NCI-H446 treated with DMSO at 0.1 percent for 48 hours (cell line): Measurements from ENCODE around the gene PLRG1.
A peak's percentile ranks its signal among the peaks of the same experiment; 100 is the strongest.
"Not testable (repeated sequence)": the region's sequence is repeated elsewhere in the genome, so short reads cannot be mapped to it uniquely, and the experiment has no call there.

ENCODE experiments used
- DNase-seq: peaks from one replicate; lab custom pipeline; 2025; lab: John Stamatoyannopoulos, UW

PLRG1 gene

DNA sequence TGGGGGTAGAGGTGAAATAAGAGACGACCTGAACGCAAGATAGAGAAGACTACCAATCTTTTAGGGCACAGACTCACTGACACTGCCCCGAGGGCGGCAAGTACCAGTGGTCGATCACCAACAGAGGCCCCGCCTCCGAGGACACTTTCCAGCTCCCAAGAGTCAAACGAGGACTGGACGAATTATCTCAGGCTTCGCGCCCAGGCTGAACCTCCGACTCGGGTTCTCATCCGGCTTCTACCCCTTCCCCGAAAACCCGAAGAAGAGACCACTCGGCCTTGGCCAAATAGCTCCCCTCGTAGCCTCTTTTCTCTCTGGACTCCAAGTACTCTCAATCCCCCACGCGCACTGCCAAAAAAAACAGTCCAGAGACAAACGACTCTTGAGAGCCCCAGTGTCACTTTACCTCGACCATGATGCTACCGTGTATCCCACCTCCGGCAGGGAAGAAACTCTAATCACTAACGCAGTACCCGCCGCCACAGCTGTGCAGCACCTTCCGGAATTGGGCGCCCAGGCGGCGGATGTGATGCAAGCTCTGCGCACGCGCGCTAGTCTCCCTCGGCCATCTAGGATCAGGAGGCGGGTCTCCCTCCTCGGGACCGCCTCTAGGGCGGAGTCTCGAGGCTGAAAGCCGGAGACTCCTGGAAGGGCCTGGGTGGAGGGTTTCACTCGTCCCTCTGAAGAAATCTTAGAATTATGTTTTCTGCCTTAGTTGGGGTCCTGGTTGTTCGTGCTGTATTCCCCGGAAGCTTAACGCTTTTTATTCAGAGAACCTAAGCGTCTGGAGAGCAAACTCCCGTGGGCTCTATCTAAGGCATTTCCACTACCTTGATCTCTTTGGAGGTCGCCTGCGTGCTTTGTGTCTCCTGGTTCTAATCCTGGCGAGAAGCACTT is at the start of gene PLRG1:
TSS of gene PLRG1 (minus strand) at position 507 of the 897 bp plus-strand sequence. CDS start at position 415, 92 bp downstream.
- DNase-seq, result peak; percentile 84

DNA sequence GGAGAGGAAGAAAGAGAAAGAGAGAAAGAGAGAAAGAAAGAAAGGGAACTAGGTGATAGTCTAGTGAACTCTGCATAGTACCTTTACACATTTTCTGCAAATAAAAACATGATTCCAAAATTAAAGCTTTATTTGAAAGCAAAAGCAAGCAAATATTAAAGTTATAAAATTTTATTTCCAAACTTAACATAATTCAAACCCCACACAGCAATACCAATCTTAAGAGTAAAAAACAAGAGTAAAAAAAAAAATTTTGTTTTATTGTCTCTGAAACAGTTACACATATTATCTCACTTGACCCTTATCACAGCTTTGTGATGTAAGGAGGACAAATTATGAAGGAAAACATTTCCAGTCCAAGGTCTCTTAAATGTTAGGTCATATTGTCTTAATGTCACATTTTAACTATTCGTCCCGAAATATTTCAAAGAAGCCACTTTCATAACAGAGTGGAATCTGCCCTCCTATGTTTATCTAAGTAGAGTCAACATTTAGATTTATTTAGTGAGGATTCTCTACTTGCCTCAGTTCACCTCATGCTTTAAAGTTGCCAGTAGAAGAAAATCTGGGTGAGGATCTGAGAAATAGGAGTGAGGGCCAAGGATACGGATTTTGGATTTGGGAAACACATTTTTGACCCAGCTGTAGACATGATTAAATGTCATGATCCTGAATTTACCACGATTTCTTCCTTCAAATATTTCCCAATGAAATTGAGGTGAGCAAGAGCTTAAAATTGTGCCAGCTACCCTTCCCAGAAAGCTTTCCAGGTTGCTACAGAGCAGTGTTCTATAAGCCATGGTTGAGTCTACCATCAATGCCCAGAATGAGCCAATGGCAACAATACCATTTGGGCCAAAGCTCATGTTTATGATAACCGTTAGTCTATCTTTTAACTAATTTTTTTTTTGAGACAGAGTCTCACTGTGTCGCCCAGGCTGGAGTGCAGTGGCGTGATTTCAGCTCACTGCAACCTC is 47.9 kb upstream of the PLRG1 start:
- DNase-seq, result no peak

DNA sequence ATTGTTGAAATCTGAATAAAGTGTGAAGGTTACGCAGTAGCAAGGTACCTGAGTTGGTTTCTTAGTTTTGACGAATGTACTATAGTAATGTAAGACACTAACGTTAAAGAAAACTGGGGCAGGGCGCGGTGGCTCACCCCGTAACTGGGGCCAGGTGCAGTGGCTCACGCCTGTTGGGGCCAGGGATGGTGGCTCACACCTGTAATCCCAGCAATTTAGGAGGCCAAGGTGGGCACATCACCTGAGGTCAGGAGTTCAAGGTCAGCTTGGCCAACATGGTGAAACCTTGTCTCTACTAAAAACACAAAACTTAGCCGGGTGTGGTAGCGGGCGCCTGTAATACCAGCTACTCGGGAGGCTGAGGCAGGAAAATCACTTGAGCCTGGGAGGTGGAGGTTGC is 47.1 kb upstream of the PLRG1 start:
- DNase-seq, result not testable (repeated sequence)

DNA sequence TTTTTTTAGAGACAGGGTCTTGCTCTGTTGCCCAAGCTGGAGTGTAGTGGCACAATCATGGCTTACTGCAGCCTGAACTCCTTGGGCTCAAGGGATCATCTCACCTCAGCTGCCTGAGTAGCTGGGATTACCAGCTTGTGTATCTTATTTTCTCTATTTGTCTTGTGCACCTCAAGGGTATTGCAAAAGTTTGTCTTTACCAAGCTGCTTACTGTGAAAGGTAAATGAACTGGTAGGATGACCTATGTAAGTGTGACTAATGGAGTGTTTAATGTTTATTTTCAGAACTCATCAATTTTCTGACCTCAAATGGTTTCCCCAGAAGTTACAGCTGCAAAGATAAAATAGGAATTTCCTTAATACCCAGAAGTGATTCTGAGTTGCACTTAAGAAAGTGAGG is 45.6 kb upstream of the PLRG1 start:
- no peak for DNase-seq

DNA sequence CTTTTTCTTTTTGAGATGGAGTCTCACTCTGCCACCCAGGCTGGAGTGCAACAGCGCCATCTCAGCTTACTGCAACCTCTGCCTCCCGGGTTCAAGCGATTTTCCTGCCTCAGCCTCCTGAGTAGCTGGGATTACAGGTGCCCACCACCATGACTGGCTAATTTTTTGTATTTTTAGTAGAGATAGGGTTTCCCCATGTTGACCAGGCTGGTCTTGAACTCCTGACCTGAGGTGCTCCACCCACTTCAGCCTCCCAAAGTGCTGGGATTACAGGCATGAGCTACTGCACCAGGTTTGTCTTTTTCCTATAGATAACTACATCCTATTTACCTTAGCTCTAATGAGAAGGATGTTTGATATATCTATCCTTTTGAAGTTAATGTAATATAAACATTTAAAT is 44.1 kb upstream of the PLRG1 start:
- DNase-seq, result not testable (repeated sequence)

DNA sequence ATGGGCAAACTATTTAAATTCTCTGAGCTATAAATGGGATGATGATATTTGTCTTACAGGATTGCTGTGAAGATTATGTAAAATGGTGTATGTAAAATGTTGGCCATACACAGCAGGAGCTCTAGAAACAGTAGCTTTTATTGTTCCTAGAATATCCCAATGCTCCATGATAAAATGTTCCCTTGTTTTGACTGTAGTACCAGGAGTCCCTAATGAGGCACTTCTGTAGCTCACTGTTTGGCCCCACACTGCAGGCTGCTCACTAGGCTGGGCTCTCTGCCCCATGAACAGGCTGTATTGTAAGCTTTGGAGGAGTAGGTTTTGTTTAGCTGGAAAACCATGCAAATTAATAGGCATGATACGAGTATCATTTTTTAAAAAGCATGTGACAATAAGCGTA is 43.7 kb upstream of the PLRG1 start:
- DNase-seq, result no peak

DNA sequence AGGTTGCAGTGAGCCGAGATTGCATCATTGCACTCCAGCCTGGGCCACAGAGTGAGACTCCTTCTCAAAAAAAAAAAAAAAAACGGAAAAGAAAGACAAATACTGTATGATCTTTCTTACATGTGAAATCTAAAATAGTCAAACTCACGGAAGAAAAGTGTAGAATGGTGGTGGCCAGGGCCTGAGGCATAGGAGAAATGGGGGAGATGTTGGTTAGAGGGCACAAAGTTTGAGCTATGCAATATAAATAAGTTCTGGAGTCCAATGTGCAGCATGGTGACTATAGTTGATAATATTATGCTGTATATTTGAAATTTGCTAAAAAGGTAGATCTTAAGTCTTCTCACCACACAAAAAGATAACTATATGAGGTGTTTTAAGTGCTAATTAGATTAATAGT is 41.7 kb upstream of the PLRG1 start:
- DNase-seq, result no peak

DNA sequence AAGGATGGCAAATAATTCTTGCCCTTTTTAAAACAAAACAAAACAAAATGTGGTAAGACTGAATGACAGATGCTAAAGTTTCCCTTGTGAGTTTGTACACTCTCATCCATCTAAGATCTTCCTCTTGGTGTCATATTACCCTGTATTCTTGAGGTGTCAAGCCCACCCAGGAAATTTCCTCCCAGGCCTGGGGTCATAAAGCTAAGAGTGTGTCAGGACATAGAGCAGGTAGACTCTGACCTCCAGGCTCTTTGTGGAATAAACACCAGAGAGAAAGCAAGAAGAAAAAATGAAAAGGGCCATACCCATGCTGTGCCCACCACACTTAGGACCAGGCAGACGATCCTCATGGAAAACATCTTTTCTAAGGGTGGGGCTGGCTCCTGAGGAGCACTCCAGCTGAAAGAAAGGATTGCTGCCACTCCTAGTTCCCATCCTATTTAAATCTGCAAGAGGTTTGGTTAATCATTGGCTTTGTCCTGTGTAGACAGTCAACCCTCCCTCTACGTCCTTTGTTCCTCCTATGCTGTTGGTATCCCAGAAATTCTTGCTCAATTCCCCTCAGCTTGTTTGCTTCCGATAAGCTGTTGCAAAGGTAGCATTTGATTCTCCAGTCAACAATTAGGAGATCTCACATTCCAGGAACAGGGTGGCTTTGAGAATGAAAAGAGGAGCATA is 40.3 kb upstream of the PLRG1 start, which contains the start of gene FGA:
TSS of gene FGA (minus strand) at position 414 of the 678 bp plus-strand sequence. CDS start at position 359, 55 bp downstream.
- DNase-seq, result no peak

DNA sequence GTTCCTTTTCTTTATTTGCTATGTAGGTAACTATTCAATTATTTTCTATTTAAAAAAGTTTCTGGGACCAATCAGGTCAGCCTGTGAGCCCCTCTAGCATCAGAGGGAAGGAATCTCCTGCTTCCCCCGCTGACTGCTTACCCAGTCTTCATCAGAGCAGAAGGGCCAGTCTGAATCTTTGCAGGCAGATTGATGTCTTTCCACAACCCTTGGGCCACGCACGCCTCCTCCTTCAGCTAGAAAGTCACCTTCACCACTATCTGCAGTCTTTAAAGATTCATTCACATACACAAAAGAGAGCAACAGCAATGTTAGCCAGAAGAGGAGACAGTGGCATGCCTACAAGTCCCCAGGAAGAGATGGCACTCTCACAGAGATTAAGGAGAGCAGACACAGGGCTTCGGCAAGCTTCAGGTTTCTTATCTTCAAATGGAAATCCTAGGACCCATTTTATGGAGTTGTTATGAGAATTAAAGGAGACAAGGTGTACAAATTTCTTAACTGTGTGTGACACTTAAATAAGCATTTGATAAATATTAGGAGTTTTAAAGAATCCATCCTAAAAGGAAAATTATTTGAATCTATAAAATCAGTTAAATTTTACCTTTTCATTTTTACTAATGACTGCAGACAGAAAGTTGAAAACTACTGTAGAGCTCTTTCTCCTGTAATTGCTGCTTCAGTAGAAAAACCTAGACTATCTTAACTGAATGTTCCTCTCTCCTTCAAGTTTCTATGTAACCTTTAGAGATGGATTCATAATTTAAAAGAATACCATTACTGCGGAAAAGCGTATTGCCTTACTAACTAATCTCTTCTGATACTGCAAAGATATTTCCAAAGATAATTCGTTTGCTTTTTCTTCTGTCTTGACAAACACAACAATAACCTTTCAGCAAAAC is 39.3 kb upstream of the PLRG1 start:
- DNase-seq, result no peak

DNA sequence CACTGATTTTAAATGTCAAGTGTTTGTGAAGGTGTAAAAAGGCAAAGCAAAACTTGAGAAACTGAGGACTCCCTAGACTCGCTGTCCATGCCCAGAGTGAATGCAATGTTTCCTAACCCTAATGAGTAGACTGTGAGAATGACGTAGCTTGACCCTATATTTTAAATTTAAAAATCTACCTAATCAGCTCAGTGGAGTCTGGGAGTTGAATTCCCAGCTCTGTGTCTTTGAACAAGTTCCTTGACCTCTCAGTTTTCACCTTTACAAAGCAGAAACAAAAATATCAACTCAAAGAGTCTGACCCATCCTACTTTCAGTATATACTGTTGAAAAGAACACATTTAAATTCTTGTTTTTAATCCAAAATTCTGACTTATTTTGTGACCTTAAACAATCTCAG is 38.0 kb upstream of the PLRG1 start:
- DNase-seq, result no peak

DNA sequence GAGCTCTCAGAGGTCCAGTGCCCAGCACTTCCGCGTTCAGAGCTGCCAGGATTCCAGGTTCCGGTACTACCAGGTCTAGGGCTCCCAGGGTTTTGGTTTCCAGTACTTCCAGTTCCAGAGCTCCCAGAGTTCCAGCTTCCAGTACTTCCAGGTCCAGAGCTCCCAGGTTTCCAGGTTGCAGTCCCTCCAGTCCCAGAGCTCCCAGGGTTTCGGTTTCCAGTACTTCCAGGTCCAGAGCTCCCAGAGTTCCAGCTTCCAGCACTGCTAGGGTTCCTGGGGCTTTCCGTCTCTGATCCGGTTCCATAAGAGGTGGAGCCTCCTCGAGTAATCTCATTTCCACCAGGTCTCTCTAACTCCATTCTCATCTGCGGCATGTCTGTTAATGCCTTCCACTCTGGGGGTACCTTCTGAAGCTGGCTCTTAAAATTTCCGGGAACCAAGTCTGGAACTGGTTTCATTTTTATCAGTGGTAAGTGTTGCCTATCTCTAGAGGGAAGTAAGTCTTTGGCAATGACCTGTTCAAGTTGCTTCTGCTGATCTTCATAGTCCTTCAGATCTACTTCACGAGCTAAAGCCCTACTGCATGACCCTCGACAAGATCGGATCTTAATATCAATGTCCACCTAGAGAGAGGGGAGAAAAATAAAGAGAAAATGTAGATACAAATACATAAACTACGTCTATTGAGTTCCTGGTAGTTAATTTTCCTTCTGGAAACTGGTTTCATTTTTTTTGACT is 36.3 kb upstream of the PLRG1 start:
- no peak for DNase-seq

DNA sequence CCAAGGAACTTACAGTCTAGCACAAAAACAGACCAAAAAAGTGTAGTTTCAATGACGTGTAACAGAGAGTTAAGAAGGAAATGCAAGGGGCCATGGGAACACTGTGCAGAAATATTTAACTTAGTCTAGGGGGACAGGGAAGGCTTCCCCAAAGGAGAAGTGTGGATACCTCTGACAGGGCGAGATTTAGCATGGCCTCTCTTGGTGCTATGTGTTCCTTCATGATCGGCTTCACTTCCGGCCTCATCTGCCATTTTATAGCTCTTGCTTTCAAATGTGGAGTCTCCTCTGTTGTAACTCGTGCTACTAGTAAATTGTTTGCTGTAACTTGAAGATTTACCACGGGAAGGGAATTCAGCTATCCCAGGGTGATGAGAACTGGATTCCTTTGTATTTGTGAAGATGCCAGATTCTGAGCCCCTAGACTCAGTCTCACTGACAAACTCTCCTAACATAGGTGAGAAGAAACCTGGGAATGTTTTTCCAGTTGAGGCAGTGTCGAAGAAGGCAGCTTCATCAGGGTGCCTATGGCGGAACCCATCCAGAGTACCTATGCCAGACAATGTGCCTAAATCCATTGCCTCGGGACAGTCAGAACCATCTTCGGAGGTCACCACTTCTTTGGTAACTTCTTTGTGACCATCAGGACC is 35.3 kb upstream of the PLRG1 start:
- no peak for DNase-seq

DNA sequence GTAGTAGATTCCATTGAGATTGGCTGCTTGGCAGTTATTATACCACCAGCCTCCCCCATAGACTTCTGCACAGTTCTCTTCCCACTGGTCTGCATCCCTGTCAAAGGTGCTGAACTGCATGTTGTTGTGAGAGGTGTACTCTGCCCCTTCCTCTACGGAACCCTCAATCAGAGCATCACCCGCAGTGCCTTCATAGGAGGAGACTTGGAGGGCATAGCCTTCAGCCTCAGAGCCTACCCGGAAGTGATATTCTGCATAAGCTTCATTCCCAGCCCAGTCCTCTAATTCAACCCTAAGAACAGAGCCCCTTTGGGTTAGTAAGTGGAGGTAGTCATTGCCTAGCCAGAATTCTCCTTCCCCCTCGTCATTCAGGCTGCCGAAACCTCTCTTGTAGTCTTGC is 34.1 kb upstream of the PLRG1 start:
- no peak for DNase-seq

DNA sequence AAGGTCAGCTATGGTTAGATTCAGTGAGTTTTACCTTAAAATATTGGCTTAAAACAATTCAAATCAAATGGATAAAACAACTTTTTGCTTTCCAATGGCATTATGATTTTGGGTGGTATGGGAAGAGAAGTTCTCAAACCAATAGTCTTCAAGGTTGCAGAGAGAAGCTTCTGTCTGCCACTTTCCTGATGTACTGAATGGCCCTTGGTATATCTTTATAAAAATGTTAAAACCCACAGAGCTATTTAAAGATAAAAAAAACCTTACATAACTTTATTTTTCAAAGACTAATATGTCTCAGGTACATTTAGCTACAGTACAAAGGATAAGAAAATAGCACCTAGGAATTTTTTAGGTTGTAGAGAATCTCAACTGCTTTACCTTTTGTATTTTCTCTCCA is 33.5 kb upstream of the PLRG1 start:
- no peak for DNase-seq

DNA sequence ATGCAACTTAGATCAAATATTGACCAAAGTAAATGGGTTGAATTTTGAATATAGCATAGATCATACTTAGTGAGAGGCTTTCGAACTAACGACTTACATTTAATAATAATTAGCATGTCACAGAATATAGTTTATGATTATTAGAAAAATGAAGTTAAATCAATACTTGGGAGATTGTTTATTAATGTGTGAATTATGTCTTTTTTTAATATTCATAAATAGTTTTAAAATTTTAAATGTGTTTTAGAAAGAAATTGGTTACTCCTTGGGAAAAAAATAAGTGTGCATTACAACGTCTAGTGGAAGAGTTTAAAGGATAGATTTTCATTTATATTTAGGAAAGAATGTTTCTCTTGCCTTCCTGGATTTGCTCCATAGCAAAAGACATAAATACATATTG is 33.0 kb upstream of the PLRG1 start:
- no peak for DNase-seq

DNA sequence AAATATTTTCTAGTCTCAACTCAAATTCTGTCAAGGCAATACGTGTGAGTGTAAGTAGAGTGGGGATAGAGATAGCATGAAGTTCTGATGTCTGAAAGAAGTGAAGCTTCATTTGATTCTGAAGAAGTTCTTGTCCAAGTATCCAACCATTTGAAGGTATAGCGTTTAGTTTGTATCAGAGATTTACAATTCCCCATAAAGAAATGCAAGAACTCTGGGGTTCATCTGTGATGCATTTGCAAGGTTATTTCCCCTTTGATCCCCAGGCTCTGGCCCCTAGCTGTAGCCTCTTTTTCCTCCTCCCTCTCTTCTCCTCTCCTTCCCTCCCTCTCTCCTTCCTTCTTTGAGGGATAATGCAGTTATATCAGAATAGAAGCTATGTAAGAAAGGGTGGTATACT is 32.5 kb upstream of the PLRG1 start:
- no peak for DNase-seq

DNA sequence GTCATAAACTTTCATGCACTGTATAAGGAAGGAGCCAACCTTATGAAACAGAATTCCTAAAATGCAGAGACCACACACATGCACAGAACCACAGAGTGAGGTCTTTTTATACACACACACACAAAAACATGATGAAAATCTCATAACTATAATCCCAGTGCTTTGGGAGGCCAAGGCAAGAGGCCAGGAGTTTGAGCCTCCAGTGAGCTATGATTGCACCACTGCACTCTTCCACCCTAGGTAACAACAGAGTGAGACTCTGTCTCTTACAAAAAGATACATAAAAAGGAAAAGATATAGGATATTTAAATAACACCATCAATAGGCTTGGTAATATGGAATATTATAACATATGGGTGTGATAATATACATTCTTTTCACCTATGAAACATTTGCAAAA is 29.7 kb upstream of the PLRG1 start:
- no peak for DNase-seq

DNA sequence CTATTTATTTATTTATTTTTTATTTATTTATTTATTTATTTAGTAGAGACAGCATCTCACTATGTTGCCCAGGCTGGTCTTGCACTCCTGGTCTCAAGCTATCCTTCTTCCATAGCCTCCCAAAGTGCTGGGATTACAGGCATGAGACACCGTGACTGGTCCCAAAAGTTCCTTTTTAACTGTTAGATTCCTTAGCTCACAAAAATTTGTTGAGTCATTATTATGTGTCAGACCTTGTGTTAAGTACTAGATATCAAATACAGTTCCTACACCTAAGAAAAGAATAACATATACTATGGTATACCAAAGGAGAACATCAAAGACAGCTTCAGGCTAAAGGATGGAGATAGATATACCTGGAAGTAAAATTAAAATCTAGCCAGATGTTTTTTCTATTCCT is 28.7 kb upstream of the PLRG1 start:
- no peak for DNase-seq

DNA sequence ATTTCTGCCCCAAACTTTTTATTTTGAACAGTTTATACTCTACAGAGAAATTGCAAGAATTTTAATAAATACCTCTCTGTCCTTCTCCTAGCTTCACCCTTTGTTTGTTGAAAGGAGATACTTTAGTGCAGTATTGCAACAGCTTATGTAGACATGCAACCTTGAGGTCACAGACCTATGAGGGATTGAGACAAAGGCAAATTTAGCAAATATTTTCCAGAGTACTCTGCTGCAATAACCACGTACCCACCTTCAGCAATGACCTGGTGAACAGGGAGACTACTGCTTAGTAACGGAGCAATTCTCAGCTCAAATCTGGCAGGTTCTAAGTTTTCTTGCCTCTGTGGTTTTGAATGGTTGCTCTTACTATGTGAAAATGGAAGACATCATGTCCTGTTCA is 27.1 kb upstream of the PLRG1 start:
- DNase-seq, result no peak

DNA sequence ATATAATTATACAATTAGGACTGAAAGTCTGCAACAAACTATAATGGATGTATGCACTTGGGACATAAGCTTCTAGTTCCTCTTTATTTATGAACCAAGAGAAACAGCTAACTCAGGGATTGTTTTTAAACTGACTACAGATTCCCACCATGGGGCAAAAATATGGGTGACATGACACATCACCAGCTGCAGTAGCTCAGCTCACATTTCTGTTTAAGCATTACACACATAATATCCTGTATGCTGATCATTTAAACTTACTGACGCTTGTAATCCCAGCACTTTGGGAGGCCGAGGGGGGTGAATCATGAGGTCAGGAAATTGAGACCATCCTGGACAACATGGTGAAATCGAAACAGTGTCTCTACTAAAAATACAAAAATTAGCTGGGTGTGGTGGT is 24.1 kb upstream of the PLRG1 start:
- no peak for DNase-seq
